Effector CD4-positive, alpha-beta T cell (primary cell): Measurements from ENCODE around the gene SLC35B1.
A peak's percentile ranks its signal among the peaks of the same experiment; 100 is the strongest.
"Not testable (repeated sequence)": the region's sequence is repeated elsewhere in the genome, so short reads cannot be mapped to it uniquely, and the experiment has no call there.

Experiments used
- DNase-seq: peaks from one replicate; pipeline ENCODE4 v3.0.0-alpha.2; 2020

The SLC35B1 gene

GRCh38 chr17:49734515-49735490 lies 27.0 kb upstream of the SLC35B1 start:
- DNase-seq: no peak

GRCh38 chr17:49731435-49731831 lies 23.7 kb upstream of the SLC35B1 start:
- DNase-seq: no peak

GRCh38 chr17:49730785-49731434 lies 23.1 kb upstream of the SLC35B1 start:
- DNase-seq: no peak

GRCh38 chr17:49730078-49730784 lies 22.5 kb upstream of the SLC35B1 start:
- DNase-seq: no peak

GRCh38 chr17:49729069-49729468 lies 21.3 kb upstream of the SLC35B1 start:
- DNase-seq: no peak

DNA sequence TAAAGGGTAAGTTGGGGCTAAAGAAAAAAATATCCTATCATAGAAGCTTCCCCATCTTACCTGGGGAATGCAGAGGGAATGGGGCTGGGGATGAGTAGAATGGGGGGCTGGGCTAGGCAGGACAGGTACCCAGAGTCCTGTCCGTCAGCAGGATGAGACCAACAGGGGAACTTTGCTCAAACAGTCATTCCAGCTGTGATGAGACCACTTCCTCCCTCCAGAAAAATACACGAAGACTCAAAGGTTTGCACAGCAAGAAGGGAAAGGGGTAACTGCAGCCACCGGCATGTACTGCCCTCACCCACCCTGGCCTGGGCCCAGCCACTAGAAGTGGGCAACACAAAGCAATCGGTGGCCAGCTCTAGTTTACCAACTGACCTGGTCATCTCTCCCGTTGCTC lies 20.7 kb upstream of the SLC35B1 start:
- DNase-seq: no peak

DNA sequence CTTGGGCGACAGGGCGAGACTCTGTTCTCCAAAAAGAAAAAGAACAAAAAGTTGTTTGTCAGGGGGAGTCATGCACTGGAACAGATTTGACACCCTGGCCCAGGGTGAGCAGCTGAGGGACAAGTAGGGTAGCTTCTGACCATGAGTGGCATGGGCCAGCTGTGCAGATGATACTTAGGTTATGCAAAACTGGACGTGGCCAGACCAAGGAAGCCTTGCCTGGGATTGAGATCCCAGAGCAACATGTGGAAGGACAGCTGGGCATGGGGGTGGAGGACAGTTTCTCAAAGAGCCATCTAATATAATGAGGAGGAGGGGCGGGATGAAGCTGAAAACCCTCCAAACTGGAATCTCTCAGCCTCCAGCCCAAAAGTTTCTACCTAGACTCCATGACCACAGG lies 19.6 kb upstream of the SLC35B1 start:
- no peak for DNase-seq

- no peak for DNase-seq
Observed at GRCh38 chr17:49725452-49726130, 17.8 kb upstream of the SLC35B1 start.

- not testable (repeated sequence) for DNase-seq
Observed at GRCh38 chr17:49724552-49724951, 16.8 kb upstream of the SLC35B1 start.

DNA sequence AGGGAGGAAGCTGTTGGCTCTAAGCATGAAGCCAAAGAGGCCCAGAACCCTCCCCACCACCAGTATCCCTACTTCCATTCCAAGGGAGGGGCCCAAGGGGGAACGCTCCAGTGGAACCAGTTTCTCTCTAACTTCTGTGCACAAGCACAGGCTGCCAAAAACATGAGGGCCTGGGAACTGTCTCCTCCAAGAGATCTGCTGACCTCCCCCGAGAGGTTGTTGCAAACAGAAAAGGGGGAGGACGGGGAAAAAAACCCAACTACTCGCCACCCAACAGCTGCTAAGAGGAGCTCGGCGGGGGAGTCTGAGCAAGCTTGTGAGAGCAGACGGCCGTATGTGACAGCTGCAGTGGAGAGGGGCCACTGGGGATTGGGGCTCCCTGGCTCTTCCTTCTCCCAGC lies 15.7 kb upstream of the SLC35B1 start:
- no peak for DNase-seq

DNA sequence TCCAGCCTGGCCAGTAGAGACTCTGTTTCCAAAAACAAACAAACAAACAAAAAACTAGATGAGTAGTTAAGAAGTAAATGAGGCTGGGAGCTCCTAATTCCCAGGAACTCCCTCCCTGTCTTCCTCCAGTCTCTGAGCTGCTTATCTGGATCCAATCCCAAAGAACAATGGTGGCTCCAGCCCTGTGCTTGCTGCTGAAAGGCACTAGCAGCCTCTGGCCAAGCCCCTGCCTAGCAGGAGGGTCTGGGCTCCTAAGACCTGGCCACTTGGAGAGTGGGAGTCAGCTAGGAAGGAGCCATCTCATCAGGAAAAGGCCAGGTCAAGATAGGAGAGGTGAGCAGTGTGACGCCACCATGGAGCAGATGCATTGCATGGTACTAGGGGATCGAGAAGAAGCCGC lies 14.3 kb upstream of the SLC35B1 start:
- DNase-seq: no peak

- DNase-seq: no peak
Observed at GRCh38 chr17:49717371-49717861, 9.7 kb upstream of the SLC35B1 start.

DNA sequence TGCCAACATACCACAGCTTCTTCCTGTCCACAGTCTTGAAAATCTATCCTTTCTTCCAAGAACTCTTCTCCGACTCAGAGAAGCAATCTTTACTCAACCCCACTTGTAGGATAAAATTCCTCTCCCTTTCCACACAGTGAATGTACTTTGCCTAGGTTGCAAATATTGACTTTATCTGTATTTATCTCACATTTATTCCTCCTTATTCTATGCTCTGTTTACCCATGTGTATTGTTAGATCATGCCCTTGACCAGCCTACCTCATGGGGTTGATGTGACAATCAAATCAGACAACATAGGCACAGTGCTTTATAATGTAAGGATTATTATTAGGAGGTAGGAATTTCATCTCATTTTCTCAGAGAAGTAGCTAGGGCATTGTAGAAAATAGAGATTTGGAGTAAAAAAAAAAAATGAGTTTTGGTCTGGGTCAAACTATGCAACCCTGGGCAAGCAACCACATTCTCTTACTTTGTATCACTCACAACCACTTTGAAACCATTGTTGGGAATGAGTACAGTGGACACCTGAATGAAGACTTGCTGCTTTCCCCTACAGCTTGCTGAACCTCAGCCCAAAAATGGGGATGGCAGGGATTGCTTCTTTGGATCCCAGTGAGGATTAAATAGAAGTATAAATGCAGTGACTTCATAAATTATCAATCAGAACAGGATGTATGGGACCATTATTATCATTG lies 9.1 kb upstream of the SLC35B1 start:
- no peak for DNase-seq

- peak; percentile 50 for DNase-seq
Observed at GRCh38 chr17:49715717-49716279, 8.0 kb upstream of the SLC35B1 start.

GRCh38 chr17:49715216-49715615 lies 7.5 kb upstream of the SLC35B1 start:
- DNase-seq: peak; percentile 25

GRCh38 chr17:49708515-49709183 lies 885 bp upstream of the SLC35B1 start:
- no peak for DNase-seq

DNA sequence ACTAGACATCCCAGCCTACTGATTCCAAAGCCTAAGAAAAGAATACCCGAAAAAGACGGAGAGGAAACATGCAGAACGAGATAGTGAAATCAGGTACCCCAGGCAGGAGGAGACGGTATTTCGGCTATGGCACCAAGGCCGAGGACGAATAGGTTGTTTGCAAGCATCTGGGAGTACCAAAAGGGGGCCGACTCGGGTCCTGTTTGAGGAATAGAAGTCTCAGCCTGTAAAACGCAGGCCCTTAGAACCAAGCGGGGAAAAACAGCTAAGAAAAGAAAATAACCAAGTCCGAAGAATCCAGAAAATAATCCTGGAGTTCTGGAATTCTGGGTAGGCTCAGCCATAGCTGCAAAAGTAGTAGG lies 537 bp downstream of the SLC35B1 start:
- DNase-seq: peak; percentile 39

- DNase-seq: no peak
Observed at GRCh38 chr17:49705254-49705653, 2.5 kb downstream of the SLC35B1 start.

- no peak for DNase-seq
Observed at GRCh38 chr17:49703557-49704277, 4.0 kb downstream of the SLC35B1 start.

GRCh38 chr17:49700960-49701359 lies 6.8 kb downstream of the SLC35B1 start:
- DNase-seq: no peak
